Measurements from ENCODE around the gene FOXO1.

The FOXO1 gene

DNA sequence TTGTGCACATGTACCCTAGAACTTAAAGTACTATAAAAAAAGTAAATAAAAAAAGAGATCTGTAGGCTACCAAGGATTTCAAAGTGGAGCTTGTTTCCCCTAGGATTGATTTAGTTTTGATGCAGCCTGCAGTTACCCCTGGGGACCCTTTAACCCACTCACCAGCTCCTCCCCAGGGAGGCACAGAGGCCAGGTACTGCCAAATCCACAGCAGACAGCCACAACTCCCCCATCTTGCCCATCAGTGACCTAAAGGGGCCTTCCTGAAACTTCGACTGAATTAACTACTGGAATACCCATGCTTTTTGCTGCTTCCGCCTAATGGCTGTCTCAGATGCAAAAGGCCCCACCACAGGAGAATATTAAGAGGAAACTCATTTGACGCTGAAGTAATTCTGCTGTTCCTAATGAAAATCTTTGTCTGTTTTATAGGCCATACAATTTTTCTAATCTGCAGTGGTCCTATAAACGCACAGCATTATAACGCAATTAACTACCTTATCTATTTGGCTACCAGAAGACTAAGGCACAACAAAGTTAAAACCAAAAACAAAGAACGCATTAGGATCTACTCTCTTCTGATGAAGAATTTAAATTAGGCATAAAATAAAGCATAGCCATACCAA lies 95.0 kb downstream of the FOXO1 start:
- DNase-seq = no peak

GRCh38 chr13:40570930-40571329 lies 95.5 kb downstream of the FOXO1 start:
- no peak for DNase-seq

GRCh38 chr13:40569024-40569350 lies 97.5 kb downstream of the FOXO1 start:
- DNase-seq = no peak

- DNase-seq = no peak
Observed at GRCh38 chr13:40568246-40569023, 98.0 kb downstream of the FOXO1 start.

- DNase-seq = no peak
Observed at GRCh38 chr13:40566811-40567210, 99.6 kb downstream of the FOXO1 start.

DNA sequence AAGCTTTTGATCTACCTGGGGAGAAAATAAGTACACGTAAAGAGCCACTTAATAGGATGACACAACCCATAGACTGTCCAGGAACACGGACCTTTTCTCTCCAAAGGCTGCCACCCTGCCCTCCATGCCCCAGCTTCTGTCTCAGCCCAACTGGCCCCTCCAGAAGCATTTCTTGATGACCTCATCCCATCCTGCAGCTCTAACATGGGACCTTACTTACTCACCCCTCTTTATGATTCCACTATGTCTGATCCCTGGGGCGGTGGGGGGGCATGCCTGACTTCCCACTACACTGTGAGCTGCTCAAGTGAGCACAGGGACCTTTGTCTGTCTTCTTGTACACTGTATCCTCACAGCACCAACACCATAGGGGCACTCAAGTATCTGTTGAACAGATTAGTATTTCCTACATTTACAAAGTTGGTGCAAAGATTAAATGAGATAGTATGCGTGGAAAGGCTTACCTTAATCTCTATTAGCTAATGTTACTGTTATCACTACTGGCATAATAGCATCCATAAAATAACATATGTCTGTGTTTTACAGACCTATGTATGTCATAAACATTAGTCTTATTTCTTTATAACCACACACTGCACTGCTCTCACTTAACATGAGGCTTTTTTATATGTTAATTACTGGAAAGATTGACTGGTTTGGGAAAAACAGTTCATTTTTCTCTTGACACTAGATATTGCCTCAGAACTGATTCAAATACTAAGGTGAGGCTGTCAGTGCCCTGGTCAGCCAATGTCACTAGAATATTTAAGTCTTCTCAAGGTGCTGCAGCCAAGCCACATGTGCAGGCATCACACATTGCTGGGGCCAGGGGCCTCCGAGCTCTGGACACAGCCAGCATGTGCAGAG lies 100.9 kb downstream of the FOXO1 start:
- no peak for DNase-seq

DNA sequence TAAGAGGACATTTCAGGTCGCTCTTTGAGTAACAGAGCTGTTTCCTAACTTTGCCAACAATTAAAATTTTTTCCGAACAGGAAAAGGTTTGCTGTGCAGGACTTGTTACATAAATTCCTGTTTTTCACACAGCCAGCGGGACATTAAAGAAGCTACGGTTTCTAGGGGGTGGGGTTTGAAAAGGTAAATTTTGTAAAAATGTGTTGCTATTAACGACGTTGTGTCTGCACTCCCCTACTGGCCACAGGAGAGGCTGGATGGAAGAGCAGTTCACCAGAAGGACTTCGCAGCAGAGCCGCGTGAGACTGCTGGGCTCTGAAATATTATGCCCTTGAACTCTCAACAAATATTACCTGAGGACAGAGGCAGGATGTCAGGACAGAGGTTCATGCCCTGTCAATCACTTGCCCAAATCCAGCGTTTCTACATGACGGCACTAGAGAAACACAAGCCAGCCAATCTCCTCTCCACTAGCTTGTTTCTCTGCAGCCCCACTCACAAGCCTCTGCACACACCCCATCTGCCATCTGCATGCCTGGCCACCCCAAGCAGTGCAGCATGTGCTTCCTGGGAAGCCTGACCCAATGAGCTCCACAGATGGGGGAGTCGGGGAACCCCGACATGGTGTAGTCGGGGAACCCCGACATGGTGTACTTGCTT lies 102.0 kb downstream of the FOXO1 start:
- no peak for DNase-seq

- DNase-seq = no peak
Observed at GRCh38 chr13:40563350-40564125, 102.9 kb downstream of the FOXO1 start.

DNA sequence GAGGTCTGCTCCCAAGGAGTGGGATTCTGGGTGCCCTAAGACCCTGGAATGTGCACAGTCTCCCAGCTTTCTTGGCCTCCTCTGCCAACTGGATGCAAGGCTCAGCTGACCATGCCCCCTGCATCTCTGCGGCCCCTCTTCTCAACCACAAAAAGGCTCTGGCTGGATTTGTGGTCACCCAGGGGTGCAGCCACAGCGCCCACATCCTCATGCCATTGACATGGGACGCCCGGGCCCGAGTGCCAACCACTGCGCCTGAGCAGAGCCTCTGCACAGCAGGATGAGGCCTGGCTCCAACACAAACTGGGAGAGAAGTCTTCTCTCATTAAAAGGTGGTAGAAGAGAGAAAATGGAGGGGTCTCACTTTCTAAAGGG lies 103.5 kb downstream of the FOXO1 start:
- DNase-seq = no peak

DNA sequence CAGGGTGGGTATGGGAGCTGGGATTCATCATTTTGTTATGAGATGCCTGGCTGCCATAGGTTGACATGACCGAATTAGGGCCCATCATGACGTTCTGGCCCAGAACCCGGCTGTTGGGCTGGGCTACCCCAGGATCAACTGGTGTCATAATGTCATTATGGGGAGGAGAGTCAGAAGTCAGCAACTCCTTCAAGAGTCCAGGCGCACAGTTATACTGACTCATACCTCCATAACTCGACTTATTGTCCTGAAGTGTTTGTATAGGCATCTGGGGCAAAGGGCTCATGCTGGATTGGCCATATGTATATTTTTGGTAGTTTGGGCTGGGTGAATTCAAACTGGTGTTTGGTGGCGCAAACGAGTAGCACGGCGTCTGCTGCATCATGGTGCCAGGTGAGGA lies 106.5 kb downstream of the FOXO1 start:
- DNase-seq = no peak

GRCh38 chr13:40558656-40559055 lies 107.8 kb downstream of the FOXO1 start:
- DNase-seq = no peak

DNA sequence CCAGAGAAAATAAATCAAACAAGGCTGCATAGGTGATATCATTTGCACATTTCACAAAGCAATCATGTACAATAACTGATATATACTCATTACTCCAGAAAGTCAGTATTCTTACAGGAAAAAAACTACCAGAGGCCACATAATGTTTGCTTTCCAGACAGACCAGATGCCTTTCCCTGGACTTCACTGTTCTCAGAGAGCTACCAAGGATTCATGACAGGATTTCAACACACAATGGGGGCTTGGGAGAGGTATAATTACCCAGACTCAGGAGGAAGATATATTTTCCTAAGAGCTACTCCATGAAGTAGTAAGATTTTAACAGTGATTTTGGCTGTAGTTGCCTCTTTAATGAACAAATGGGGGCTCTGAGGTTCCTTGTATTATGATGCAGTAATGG lies 110.0 kb downstream of the FOXO1 start:
- DNase-seq = no peak

DNA sequence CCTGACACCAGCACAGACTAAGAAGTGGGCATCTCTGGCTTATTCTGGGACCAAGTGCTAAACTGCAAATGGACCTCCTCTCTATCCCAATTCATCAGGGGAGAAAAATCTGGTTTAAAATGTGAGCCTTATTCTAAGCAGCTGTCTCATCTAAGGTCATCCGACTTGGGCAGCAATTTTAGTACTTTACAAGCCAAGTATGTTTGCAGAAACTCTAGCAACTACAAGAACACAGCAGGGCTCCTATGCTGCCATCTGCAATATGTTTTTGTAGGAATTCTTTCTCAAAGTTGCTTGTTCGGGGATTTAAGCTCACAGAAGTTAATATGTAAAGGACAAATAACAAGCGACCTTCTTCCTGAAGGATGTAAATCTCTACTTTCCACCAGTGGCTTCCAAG lies 113.1 kb downstream of the FOXO1 start:
- DNase-seq = no peak

GRCh38 chr13:40552895-40553294 lies 113.5 kb downstream of the FOXO1 start:
- no peak for DNase-seq

GRCh38 chr13:40550130-40550529 lies 116.3 kb downstream of the FOXO1 start:
- DNase-seq = no peak

- DNase-seq = no peak
Observed at GRCh38 chr13:40549500-40550094, 116.8 kb downstream of the FOXO1 start.

DNA sequence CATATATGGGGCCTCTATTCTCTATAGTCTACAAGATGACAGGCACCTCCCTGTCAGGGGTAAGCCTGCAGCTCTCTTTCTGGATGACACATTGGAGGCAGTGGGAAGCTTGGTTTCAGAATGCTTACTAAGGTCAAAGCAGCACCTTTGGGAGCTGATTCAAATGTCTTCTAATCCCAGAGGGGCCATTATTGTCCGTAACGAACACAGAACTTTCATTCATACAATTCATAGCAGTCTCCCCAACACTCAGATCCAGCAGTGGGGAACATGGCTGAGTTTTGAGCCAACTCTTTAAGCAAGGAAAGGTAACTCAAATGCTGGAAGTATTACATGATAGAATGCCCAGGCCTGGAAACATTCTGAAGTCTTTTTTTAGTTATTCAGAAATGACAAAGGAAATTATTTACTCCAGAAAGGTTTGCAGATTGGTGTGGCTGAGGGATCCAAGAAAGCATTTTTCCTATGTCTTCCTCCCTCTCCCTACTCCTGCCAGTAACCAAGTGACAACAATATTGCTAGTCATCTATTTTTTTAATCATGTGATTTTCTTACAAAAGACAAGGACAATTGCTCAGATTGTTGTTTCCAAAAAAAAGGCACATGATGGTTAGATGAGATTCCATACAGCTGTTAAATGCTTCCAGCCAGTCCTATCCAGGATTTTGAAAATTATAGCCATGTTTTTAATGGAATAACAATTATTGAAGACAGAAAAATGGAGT lies 118.7 kb downstream of the FOXO1 start:
- no peak for DNase-seq

DNA sequence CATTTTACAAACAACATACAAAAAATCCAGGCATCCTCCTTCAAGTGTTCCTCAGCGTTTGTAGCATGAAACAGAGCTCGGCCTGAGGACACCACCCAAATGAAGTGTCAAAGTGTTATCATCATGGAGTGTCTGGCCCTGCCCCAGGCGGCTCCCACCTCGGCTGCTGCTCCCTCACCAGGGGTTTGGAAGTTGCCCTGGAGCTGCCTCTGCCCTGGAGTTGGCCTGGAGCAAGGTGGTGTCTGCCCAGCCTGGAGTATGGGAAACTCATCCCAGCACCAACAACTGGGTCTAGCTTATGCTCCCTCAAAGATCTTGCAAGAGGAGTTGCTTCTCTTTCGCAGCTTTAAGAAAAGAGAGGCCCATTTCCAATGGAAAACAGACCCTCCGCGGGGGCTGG lies 120.4 kb downstream of the FOXO1 start:
- DNase-seq = no peak

DNA sequence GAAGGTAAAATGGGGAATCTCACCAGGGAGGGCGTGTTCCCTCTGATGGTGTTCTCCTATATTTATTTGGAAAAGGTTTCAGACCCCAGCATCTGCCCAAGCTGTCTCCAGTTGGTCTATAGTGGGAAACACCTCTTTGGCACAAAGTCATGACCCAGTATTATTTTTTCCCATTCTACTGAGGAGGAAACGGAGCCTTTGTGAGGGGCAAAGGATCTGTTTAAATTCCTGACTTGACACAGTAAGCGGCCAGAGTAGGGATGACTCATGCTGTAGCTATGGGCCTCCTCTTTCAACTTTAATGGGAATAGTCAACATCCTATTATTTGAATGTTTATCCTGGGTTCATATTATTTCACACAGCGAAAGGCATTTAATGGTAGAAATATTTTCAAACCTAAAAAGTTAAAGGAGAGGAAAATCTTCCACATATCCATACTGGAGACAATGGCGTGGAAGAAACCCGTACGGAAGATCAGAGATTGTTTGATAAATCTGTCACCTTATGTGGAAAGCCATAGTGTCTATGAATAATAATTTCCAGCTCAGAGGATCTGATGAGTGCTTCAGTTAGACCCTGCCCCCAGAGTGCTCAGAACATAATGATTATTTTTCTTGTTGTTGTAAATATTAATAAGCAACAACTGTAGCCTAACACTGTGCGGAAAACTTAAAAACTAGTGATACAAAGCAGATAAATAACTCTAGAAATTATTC lies 126.0 kb downstream of the FOXO1 start:
- DNase-seq = no peak

DNA sequence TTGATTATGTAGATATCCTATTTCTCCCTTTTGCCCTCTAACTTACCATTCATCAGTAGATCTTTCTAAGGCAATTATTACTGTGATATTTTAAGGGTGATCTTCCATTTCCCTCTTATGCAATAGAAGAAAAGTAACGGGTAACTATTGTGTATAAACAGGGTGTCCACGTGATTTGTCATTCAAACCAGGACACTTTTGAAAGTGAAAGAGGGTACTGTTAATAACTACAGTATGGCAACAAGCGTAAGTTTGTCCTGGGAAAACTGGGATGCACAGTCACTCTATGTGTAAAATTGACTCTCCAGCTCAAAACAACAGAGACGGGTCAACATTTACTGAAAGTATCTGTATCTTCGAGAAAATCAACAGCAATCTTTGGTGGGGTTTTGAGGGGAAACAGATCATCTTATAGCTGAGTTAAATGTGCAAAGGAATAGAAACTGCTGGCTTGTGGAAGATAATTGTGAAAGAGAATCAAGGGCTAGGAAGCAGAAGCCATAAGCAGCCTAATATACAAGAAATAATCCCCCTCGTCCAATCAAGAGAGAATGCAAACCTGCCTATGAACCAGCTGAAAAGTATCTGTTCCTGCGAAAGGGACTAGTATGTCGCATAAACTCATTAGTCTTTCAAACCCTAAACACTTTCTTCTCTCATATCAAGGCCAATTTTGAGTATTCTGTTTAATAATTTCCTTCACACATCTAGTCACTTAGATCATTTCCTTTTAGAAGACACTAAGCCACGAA lies 126.7 kb downstream of the FOXO1 start:
- no peak for DNase-seq

All from stimulated activated CD8-positive, alpha-beta memory T cell treated with anti-CD3 and anti-CD28 coated beads, Interleukin-4, amount 100 ng/mL, for 48 hours (primary cell).